Tibial nerve (tissue), 4 donors: ENCODE measurements around the gene HOATZ. TPM values are rescaled to one million over a fixed set of nuclear protein-coding genes. Genes with fewer than 3 reads are reported as not detected.

Experiments
- DNase-seq, 2 donors: peaks; one replicate each; pipeline ENCODE4 v3.0.0-alpha.2; 2019; ENCODE audit warnings: low spot score in 2 of 2
- H3K27ac ChIP-seq, 4 donors: fragments of 200-600 bp; sonication (generic) in 3 of 4; one replicate each; pipeline ENCODE4 v1.5.1; 2017 to 2019; ENCODE audit warnings: mild to moderate bottlenecking in 1 of 4
- H3K27me3 ChIP-seq, 2 donors: fragments of 200-600 bp; sonication (generic) in 1 of 2; one replicate each; pipeline versions ENCODE4 v1.5.1 to v1.6.0; 2017 to 2019
- H3K36me3 ChIP-seq, 3 donors: fragments of 200-600 bp; sonication (generic); one replicate each; pipeline ENCODE4 v1.5.1; 2018 to 2019
- H3K4me1 ChIP-seq, 4 donors: fragments of 200-600 bp; sonication (generic) in 3 of 4; one replicate each; pipeline ENCODE4 v1.5.1; 2017 to 2019
- H3K4me3 ChIP-seq, 4 donors: fragments of 200-600 bp; sonication (generic) in 3 of 4; one replicate each; pipeline ENCODE4 v1.5.1; 2017 to 2019; ENCODE audit warnings: mild to moderate bottlenecking in 1 of 4, moderate library complexity in 1 of 4
- H3K9me3 ChIP-seq, 4 donors: fragments of 200-600 bp; sonication (generic) in 3 of 4; one replicate each; pipeline ENCODE4 v1.5.1; 2017 to 2019
- EP300 ChIP-seq, 2 donors: sonication (generic); formaldehyde crosslinking; IDR thresholded peaks; one replicate each; pipeline ENCODE4 v1.6.1; 2017; ENCODE audit warnings: antibody characterized with exemption in 2 of 2, mild to moderate bottlenecking in 1 of 2
- POLR2A ChIP-seq, 2 donors: fragments of 450-650 bp; IDR thresholded peaks; one replicate each; pipeline ENCODE4 v1.6.1; 2017; ENCODE audit warnings: antibody characterized with exemption in 2 of 2, mild to moderate bottlenecking in 2 of 2, moderate library complexity in 2 of 2
- WGBS, 2 donors: methylation state at CpG; one replicate each; pipeline ENCODE4 v1.1.5; 2018; 5-methylcytosine and 5-hydroxymethylcytosine counted together
- total RNA-seq, 4 donors: library from RNA; depleted of rRNA; stranded (reverse); fragments of >200 nt; gene quantifications; one replicate each; pipeline ENCODE4 v1.1.0, GENCODE V29; 2016
- TF ChIP-seq, protein P1 (sequence below), 5 experiments: fragments of 200-600 bp in 3 of 5; fragments of 450-650 bp in 2 of 5; sonication (generic) in 3 of 5; IDR thresholded peaks; one replicate each; pipeline ENCODE4 v1.5.1; 2016 to 2019; ENCODE audit warnings: antibody characterized with exemption in 5 of 5, mild to moderate bottlenecking in 3 of 5, moderate library complexity in 2 of 5

The HOATZ gene
- total RNA-seq, 4 donors from 2014 or later = not detected

DNA sequence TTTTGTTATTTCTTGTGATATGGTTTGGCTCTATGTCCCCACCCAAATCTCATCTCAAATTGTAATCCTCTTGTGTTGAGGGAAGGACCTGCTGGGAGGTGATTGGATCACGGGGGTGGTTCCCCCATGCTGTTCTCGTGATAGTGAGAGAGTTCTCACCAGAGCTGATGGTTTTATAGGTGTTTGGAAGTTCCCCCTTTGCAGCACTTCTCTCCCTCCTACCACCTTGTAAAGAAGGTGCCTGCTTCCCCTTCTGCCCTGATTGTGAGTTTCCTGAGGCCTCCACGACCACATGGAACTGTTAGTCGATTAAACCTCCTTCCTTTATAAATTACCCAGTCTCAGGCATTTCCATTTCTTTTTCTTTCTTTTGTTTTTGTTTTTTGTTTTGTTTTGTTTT is 63.2 kb downstream of the HOATZ start:
- no peak for DNase-seq

DNA sequence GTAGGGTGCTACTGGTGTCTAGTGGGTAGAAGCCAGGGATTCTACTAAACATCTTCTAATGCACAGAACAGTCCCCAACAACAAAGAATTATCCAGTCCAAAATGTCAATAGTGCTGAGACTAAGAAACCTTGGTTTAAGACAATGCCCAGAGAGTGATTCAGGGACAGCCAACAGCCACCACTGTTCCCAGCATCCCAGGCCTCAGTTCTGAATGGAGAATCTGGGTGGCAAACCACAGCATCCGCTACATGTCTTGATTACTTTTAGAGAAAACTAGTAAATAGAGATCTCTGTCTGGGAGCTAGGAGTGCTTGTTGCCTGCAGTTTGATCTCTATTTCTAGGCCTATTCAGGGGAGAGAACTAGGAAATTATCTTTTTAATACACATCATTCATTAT is 66.8 kb downstream of the HOATZ start:
- Histone ChIP-seq H3K27me3 (no peaks in the 10 kb centered on the region), H3K4me3 (no peak overlapping the region), H3K4me1 (no peaks in the 10 kb centered on the region), H3K36me3 (no peaks in the 10 kb centered on the region), H3K27ac (no peak overlapping the region), H3K9me3 (no peaks in the 10 kb centered on the region)
- WGBS, 2 donors = 94 to 100% methylated on average over 1 of the region's 1 CpG
- DNase-seq = no peak
- TF ChIP-seq EP300 (IDR thresholded peaks at IDR 0.05) = no peak
- no peak for TF ChIP-seq POLR2A (IDR thresholded peaks at IDR 0.05)
- TF ChIP-seq, protein P1, sequence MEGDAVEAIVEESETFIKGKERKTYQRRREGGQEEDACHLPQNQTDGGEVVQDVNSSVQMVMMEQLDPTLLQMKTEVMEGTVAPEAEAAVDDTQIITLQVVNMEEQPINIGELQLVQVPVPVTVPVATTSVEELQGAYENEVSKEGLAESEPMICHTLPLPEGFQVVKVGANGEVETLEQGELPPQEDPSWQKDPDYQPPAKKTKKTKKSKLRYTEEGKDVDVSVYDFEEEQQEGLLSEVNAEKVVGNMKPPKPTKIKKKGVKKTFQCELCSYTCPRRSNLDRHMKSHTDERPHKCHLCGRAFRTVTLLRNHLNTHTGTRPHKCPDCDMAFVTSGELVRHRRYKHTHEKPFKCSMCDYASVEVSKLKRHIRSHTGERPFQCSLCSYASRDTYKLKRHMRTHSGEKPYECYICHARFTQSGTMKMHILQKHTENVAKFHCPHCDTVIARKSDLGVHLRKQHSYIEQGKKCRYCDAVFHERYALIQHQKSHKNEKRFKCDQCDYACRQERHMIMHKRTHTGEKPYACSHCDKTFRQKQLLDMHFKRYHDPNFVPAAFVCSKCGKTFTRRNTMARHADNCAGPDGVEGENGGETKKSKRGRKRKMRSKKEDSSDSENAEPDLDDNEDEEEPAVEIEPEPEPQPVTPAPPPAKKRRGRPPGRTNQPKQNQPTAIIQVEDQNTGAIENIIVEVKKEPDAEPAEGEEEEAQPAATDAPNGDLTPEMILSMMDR (IDR thresholded peaks at IDR 0.05) = no peak

More for the DNA sequence above, 63.2 kb downstream of the HOATZ start:
- TF ChIP-seq EP300 (IDR thresholded peaks at IDR 0.05) (no peak), POLR2A (IDR thresholded peaks at IDR 0.05) (no peak)
- TF ChIP-seq, protein P1 (IDR thresholded peaks at IDR 0.05) = no peak
- Histone ChIP-seq H3K27ac (no peak overlapping the region), H3K36me3 (no peaks in the 10 kb centered on the region), H3K4me1 (peaks cover 0 to 16% (median 6%) of the 10 kb centered on the region in 4 donors), H3K9me3 (no peaks in the 10 kb centered on the region), H3K27me3 (no peaks in the 10 kb centered on the region), H3K4me3 (no peak overlapping the region)
- WGBS, 2 donors = 77 to 84% methylated on average over 4 of the region's 4 CpGs

DNA sequence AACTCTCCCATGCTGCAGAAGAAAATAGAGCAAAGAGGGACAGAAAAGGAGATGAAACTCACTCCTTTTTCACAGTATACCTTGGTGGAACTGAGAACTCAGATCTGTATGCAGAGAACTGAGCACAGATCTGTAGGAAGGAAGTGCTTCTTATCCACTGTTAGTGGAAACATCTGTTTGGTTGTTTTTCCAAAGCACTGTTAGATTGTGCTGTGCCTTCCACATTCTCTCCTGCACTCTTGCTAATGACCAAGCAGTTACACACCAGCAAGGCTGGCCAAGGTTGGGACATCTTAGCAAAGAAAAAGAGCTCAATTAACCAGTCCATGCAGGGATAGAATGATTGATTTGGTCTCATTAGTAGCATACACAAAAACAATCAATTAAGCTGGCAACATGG is 67.6 kb downstream of the HOATZ start:
- no peak overlapping the region for H3K27ac ChIP-seq
- H3K4me1 ChIP-seq = no peaks in the 10 kb centered on the region
- no peaks in the 10 kb centered on the region for H3K27me3 ChIP-seq

DNA sequence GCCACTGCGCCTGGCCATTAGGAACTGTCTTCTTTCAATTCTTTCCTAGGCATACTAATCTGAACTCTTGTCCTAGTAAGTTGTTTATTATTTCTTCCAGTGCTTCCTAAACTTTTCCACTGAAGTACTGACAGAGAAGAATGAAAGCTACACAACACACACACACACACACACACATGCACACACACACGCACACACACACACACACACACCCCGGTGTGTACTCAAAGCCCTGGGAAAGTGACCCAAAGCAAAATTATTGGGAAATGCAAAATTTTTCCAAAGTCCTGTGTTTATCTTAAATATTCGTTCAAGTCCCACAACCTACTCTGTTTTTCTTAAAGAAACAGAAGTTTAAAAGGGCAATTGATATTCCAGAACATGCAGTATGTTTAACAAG is 68.3 kb downstream of the HOATZ start:
- Histone ChIP-seq H3K36me3 (no peaks in the 10 kb centered on the region), H3K27ac (no peak overlapping the region), H3K4me1 (no peaks in the 10 kb centered on the region), H3K4me3 (no peak overlapping the region), H3K9me3 (no peaks in the 10 kb centered on the region), H3K27me3 (no peaks in the 10 kb centered on the region)
- no peak for TF ChIP-seq EP300 (IDR thresholded peaks at IDR 0.05)
- TF ChIP-seq, protein P1 (IDR thresholded peaks at IDR 0.05) = no peak
- no peak for TF ChIP-seq POLR2A (IDR thresholded peaks at IDR 0.05)
- whole genome bisulfite sequencing, 2 donors = 50% methylated on average over 4 of the region's 4 CpGs
- no peak for DNase-seq

More for the DNA sequence above, 67.6 kb downstream of the HOATZ start:
- no peak overlapping the region for H3K4me3 ChIP-seq
- TF ChIP-seq POLR2A (IDR thresholded peaks at IDR 0.05) (no peak), EP300 (IDR thresholded peaks at IDR 0.05) (no peak)
- TF ChIP-seq, protein P1 (IDR thresholded peaks at IDR 0.05) = no peak
- H3K9me3 ChIP-seq = no peaks in the 10 kb centered on the region
- no peak for DNase-seq
- no peaks in the 10 kb centered on the region for H3K36me3 ChIP-seq

DNA sequence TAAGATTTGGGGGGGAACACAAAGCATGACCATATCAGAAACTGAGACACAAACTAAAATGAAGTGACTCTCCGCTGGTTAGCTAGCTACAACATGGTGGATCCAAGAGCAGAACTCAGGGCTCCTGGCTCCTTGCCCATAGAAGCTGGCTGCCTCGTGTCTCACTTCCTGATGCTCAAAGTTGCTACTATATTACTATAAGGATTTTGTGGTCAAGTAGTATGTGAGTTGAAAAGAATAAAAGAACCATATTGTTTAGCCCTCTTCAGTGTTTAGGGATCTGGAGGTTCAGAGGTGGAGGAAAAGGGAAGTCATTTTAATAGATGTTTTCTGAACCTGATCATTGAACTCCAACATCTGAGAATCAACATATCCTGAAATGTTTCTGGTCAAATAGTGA is 70.8 kb downstream of the HOATZ start:
- 42 to 49% methylated on average over 2 of the region's 2 CpGs for WGBS, 2 donors
- Histone ChIP-seq H3K4me3 (no peak overlapping the region), H3K27ac (no peak overlapping the region)

More for the DNA sequence above, 70.8 kb downstream of the HOATZ start:
- H3K4me1 ChIP-seq = peaks cover 0 to 9% (median 0%) of the 10 kb centered on the region in 4 donors
- TF ChIP-seq POLR2A (IDR thresholded peaks at IDR 0.05) (no peak), EP300 (IDR thresholded peaks at IDR 0.05) (no peak)
- TF ChIP-seq, protein P1 (IDR thresholded peaks at IDR 0.05) = no peak
- no peaks in the 10 kb centered on the region for H3K9me3 ChIP-seq
- H3K27me3 ChIP-seq = no peaks in the 10 kb centered on the region
- H3K36me3 ChIP-seq = no peaks in the 10 kb centered on the region
- no peak for DNase-seq
